CD4-positive, alpha-beta T cell (primary cell): Measurements from ENCODE around the gene SPATA13. TPM values are rescaled to one million over a fixed set of nuclear protein-coding genes. Genes with fewer than 3 reads are reported as not detected.
A peak's percentile ranks its signal among the peaks of the same experiment; 100 is the strongest.

Experiments
- ATAC-seq: fragments of 200-7000 bp; cut with Tn5 transposase; one replicate; pipeline ENCODE4 v1.10.0; 2022; ENCODE audit warnings: mild to moderate bottlenecking; ENCODE audit not compliant: poor library complexity
- CTCF ChIA-PET: fragments of 350-600 bp; sonication (Branson Sonifier 250); formaldehyde crosslinking; loops from one replicate; lab custom pipeline; 2021; ENCODE audit warnings: antibody characterized with exemption, inconsistent platforms; lab: Charles Lee
- POLR2A ChIA-PET: fragments of 350-600 bp; sonication (Branson Sonifier 250); formaldehyde crosslinking; loops from one replicate; lab custom pipeline; 2021; ENCODE audit warnings: antibody characterized with exemption, inconsistent platforms; lab: Charles Lee
- DNase-seq, 14 experiments: peaks; one replicate each; pipeline ENCODE4 v3.0.0-alpha.2; 2013 to 2020; ENCODE audit warnings: mixed read lengths in 2 of 14
- H3K27ac ChIP-seq, 2 donors: one replicate each; pipeline versions ENCODE4 v1.5.1 to v1.7.0; 2013; ENCODE audit warnings: low read length in 2 of 2, low read depth in 1 of 2, mild to moderate bottlenecking in 1 of 2
- H3K27me3 ChIP-seq, 2 experiments: 1 replicate in 1 of 2; 2 replicates in 1 of 2; pipeline versions ENCODE4 v1.6.1 to v1.7.0; 2013; ENCODE audit warnings: low read length in 2 of 2, control low read depth in 1 of 2, mild to moderate bottlenecking in 1 of 2, moderate library complexity in 1 of 2; ENCODE audit not compliant: insufficient read depth in 2 of 2, control insufficient read depth in 1 of 2
- H3K36me3 ChIP-seq: one replicate; pipeline ENCODE4 v1.6.1; 2013; ENCODE audit warnings: low read length, control low read depth; ENCODE audit not compliant: insufficient read depth
- H3K4me1 ChIP-seq: one replicate; pipeline ENCODE4 v1.6.1; 2013; ENCODE audit warnings: low read length, control low read depth; ENCODE audit not compliant: insufficient read depth
- H3K4me3 ChIP-seq: one replicate; pipeline ENCODE4 v1.5.1; 2013; ENCODE audit warnings: mild to moderate bottlenecking, low read length, moderate library complexity
- H3K9me3 ChIP-seq, 2 experiments: 1 replicate in 1 of 2; 2 replicates in 1 of 2; pipeline versions ENCODE4 v1.6.1 to v1.7.0; 2013; ENCODE audit warnings: low read length in 2 of 2, mild to moderate bottlenecking in 2 of 2, control low read depth in 1 of 2, moderate library complexity in 1 of 2; ENCODE audit not compliant: control insufficient read depth in 1 of 2, insufficient read depth in 1 of 2
- H3K27ac Mint-ChIP-seq: one replicate; pipeline ENCODE4 v1.8.0; 2020; ENCODE audit warnings: mixed read lengths
- H3K27me3 Mint-ChIP-seq: one replicate; pipeline ENCODE4 v1.8.0; 2021; ENCODE audit warnings: mixed read lengths
- H3K36me3 Mint-ChIP-seq: one replicate; pipeline ENCODE4 v1.8.0; 2021; ENCODE audit warnings: low read depth, mixed read lengths
- H3K4me1 Mint-ChIP-seq: one replicate; pipeline ENCODE4 v1.8.0; 2021; ENCODE audit warnings: low read depth, mixed read lengths
- H3K4me3 Mint-ChIP-seq: one replicate; pipeline ENCODE4 v1.8.0; 2020; ENCODE audit warnings: mild to moderate bottlenecking, mixed read lengths
- H3K9me3 Mint-ChIP-seq: one replicate; pipeline ENCODE4 v1.8.0; 2020; ENCODE audit warnings: mixed read lengths
- intact Hi-C, 2 experiments: fragments of 100-400 bp; cut with DNase I in 1 of 2; cut with micrococcal nuclease in 1 of 2; formaldehyde crosslinking; loops; one replicate each; pipeline versions ENCODE4 v1.15.1 to v1.9.0; 2023 to 2025; cut with DNase I, micrococcal nuclease
- total RNA-seq, 174 experiments: library from RNA in 2 of 174; stranded (reverse) in 2 of 174; gene quantifications; one replicate each; pipeline ENCODE4 v1.2.3 and lab custom pipeline; 2021 to 2026
- TF ChIP-seq, protein P1 (sequence below): fragments of 200-600 bp; IDR thresholded peaks from one replicate; pipeline ENCODE4 v1.8.0; 2022; ENCODE audit warnings: antibody characterized with exemption, mild to moderate bottlenecking

SPATA13 gene
- total RNA-seq, 2 experiments from 2014 or later = 87.7 to 94.6 TPM

DNA sequence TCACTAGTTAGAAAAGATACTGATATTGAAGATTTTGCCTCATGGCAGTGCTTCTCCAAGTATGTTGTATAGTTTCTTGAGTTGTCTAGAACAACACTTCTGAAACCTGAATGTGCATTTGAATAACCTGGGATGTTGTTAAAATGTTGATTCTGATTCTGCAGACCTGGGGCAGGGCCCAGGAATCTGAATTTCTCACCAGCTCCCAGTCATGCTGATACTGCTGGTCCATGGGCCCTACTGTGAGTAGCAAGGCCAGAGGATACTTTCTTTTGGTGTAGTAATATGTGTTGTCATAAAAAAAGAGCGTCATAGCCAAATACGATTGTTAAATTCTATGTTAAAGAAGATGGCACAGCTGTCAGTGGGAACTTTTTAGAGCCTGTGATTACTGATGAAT is 107.3 kb downstream of the SPATA13 start:
- Histone ChIP-seq H3K27me3 (no peaks in the 10 kb centered on the region), H3K4me1 (peaks cover 87% of the 10 kb centered on the region), H3K4me3 (peak overlapping the region; percentile 42), H3K27ac (peak overlapping the region; percentile 82 to 99), H3K36me3 (peaks cover 6% of the 10 kb centered on the region), H3K9me3 (no peaks in the 10 kb centered on the region)
- ChIA-PET POLR2A (interaction anchor here (0.6 to 15.8 kb wide), 5 partner anchors 10 to 301 kb away, joined by 3 to 596 read pairs (median 3); no protein-coding TSS in a partner anchor), CTCF (interaction anchor here (1.1 kb wide), 1 partner anchor 11 kb away, joined by 3 read pairs; no protein-coding TSS in a partner anchor)
- Mint-ChIP-seq H3K4me3 (peak overlapping the region; percentile 89), H3K4me1 (peaks cover 95% of the 10 kb centered on the region), H3K27ac (peak overlapping the region; percentile 97), H3K27me3 (peaks cover 5% of the 10 kb centered on the region), H3K36me3 (peaks cover 55% of the 10 kb centered on the region), H3K9me3 (no peaks in the 10 kb centered on the region)
- no peak for DNase-seq
- intact Hi-C loops = no loop called here
- no peak for ATAC-seq
- TF ChIP-seq, protein P1, sequence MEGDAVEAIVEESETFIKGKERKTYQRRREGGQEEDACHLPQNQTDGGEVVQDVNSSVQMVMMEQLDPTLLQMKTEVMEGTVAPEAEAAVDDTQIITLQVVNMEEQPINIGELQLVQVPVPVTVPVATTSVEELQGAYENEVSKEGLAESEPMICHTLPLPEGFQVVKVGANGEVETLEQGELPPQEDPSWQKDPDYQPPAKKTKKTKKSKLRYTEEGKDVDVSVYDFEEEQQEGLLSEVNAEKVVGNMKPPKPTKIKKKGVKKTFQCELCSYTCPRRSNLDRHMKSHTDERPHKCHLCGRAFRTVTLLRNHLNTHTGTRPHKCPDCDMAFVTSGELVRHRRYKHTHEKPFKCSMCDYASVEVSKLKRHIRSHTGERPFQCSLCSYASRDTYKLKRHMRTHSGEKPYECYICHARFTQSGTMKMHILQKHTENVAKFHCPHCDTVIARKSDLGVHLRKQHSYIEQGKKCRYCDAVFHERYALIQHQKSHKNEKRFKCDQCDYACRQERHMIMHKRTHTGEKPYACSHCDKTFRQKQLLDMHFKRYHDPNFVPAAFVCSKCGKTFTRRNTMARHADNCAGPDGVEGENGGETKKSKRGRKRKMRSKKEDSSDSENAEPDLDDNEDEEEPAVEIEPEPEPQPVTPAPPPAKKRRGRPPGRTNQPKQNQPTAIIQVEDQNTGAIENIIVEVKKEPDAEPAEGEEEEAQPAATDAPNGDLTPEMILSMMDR = no peak

DNA sequence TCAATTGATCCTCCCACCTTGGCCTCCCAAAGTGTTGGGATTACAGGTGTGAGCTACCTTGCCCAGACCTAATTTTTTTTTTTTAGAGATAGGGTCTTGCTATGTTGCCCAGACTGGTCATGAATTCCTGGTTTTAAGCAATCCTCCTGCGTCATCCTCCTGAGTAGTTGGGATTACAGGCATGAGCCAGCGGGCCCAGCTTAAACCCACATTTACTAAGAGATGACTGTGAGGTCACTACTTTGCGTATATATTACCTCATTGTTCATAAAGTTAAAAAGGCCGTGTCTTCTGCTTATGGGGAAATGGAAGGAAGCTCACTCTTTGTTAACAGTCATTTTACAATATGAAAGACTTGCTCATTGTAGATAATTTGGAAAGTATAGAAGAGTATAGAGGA is 109.3 kb downstream of the SPATA13 start:
- no peaks in the 10 kb centered on the region for H3K9me3 ChIP-seq
- POLR2A ChIA-PET = interaction anchor here (1.0 to 15.8 kb wide), 5 partner anchors 12 to 894 kb away, joined by 3 to 596 read pairs (median 4); no protein-coding TSS in a partner anchor
- peak overlapping the region; percentile 92 to 99 for H3K27ac ChIP-seq
- H3K9me3 Mint-ChIP-seq = no peaks in the 10 kb centered on the region
- peak overlapping the region; percentile 97 for H3K27ac Mint-ChIP-seq
- peak overlapping the region; percentile 88 for H3K4me3 Mint-ChIP-seq
- DNase-seq (peak in 1 of 14 experiments; percentile 32), ATAC-seq (no peak)
- H3K36me3 Mint-ChIP-seq = peaks cover 51% of the 10 kb centered on the region
- H3K4me3 ChIP-seq = peak overlapping the region; percentile 62
- H3K36me3 ChIP-seq = peaks cover 8% of the 10 kb centered on the region
- TF ChIP-seq, protein P1 = no peak
- intact Hi-C loops = loop anchor here (1.0 to 10.0 kb wide), 3 partner anchors 9 to 1015 kb away; partner anchors contain the start of genes MTMR6 (in 1 of the 2) and SPATA13 (in 1 of the 2)
- peaks cover 5% of the 10 kb centered on the region for H3K27me3 Mint-ChIP-seq
- no peaks in the 10 kb centered on the region for H3K27me3 ChIP-seq
- peaks cover 87% of the 10 kb centered on the region for H3K4me1 ChIP-seq
- peaks cover 95% of the 10 kb centered on the region for H3K4me1 Mint-ChIP-seq
- CTCF ChIA-PET = interaction anchor here (1.0 to 3.2 kb wide), 8 partner anchors 8 to 50 kb away, joined by 3 to 16 read pairs (median 10); no protein-coding TSS in a partner anchor

DNA sequence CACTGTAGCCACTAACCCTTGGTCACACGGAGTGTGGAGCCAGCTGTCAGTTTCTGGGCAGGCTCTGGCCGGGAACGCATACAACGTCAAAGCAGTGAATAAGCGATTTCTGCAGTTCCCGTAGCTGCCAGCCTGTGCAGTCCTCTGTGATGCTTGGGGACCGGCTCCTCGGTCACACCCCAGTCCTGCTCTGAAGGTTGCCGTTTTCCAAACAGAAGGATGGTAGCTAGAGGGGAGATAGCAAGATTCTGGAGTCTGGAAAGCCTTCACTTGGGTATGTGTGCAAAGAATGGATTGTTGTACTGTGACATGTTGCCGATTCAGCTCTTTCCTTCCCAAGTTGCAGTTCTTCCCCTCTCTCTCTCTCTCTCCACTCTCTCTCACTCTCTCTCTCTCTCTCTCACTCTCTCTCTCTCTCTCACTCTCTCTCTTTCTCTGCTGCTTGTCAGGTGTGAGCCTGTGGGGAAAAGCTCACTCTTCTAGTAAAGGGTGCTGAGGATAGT is 110.2 kb downstream of the SPATA13 start:
- DNase-seq (peak in 12 of 14 experiments; percentile 42 to 85 (median 57)), ATAC-seq (peak; percentile 36)
- Mint-ChIP-seq H3K27ac (peak overlapping the region; percentile 97), H3K36me3 (peaks cover 45% of the 10 kb centered on the region), H3K4me1 (peaks cover 95% of the 10 kb centered on the region), H3K9me3 (no peaks in the 10 kb centered on the region), H3K27me3 (peaks cover 5% of the 10 kb centered on the region), H3K4me3 (peak overlapping the region; percentile 88)
- TF ChIP-seq, protein P1 = no peak
- no peaks in the 10 kb centered on the region for H3K27me3 ChIP-seq
- peak overlapping the region; percentile 92 to 99 for H3K27ac ChIP-seq
- no peaks in the 10 kb centered on the region for H3K9me3 ChIP-seq
- H3K36me3 ChIP-seq = peaks cover 5% of the 10 kb centered on the region
- intact Hi-C loops = loop anchor here (1.0 to 10.0 kb wide), 4 partner anchors 9 to 1014 kb away; partner anchors contain the start of genes MTMR6 (in 1 of the 2) and SPATA13 (in 1 of the 2)
- POLR2A ChIA-PET = interaction anchor here (0.7 to 15.8 kb wide), 11 partner anchors 12 to 895 kb away, joined by 3 to 596 read pairs (median 4); partner anchors contain the start of gene PARP4
- CTCF ChIA-PET = interaction anchor here (0.5 to 3.2 kb wide), 11 partner anchors 9 to 381 kb away, joined by 3 to 16 read pairs (median 6); no protein-coding TSS in a partner anchor
- H3K4me3 ChIP-seq = peak overlapping the region; percentile 62
- H3K4me1 ChIP-seq = peaks cover 87% of the 10 kb centered on the region
